CD8-positive, alpha-beta memory T cell (primary cell): ENCODE results near the gene GSTM4. TPM values are rescaled to one million over a fixed set of nuclear protein-coding genes. Genes with fewer than 3 reads are reported as not detected.

Source experiments
- CTCF ChIA-PET: fragments of 350-600 bp; sonication (Branson Sonifier 250); formaldehyde crosslinking; loops from one replicate; lab custom pipeline; 2021; ENCODE audit warnings: antibody characterized with exemption; lab: Charles Lee
- POLR2A ChIA-PET: fragments of 350-600 bp; sonication (Branson Sonifier 250); formaldehyde crosslinking; loops from one replicate; lab custom pipeline; 2021; ENCODE audit warnings: antibody characterized with exemption; lab: Charles Lee
- DNase-seq, 5 donors: peaks; one replicate each; pipeline versions ENCODE4 v3.0.0 to v3.0.0-alpha.2; 2020 to 2022; ENCODE audit warnings: mixed read lengths in 1 of 5
- H3K27ac ChIP-seq: one replicate; pipeline ENCODE4 v1.7.0; 2013; ENCODE audit warnings: low read depth, mild to moderate bottlenecking, low read length, moderate library complexity
- H3K27me3 ChIP-seq: 2 replicates; pipeline ENCODE4 v1.7.0; 2013; ENCODE audit warnings: low read length, mild to moderate bottlenecking; ENCODE audit not compliant: insufficient read depth, poor library complexity, severe bottlenecking
- H3K36me3 ChIP-seq: 2 replicates; pipeline ENCODE4 v1.7.0; 2013; ENCODE audit warnings: mild to moderate bottlenecking, low read length, moderate library complexity; ENCODE audit not compliant: insufficient read depth
- H3K4me1 ChIP-seq: 2 replicates; pipeline ENCODE4 v1.7.0; 2013; ENCODE audit warnings: mild to moderate bottlenecking, low read length, moderate library complexity; ENCODE audit not compliant: insufficient read depth
- H3K4me3 ChIP-seq: 2 replicates; pipeline ENCODE4 v1.7.0; 2013; ENCODE audit warnings: mild to moderate bottlenecking, low read length
- H3K9me3 ChIP-seq: 2 replicates; pipeline ENCODE4 v1.7.0; 2013; ENCODE audit warnings: mild to moderate bottlenecking, low read length
- H3K27ac Mint-ChIP-seq, 8 donors: one replicate each; pipeline ENCODE4 v1.8.0; 2020 to 2021; ENCODE audit warnings: mixed read lengths in 8 of 8, mild to moderate bottlenecking in 6 of 8, inconsistent platforms in 3 of 8, moderate library complexity in 3 of 8
- H3K27me3 Mint-ChIP-seq, 2 donors: one replicate each; pipeline ENCODE4 v1.8.0; 2020 to 2021; ENCODE audit warnings: mixed read lengths in 2 of 2, mild to moderate bottlenecking in 1 of 2, moderate library complexity in 1 of 2
- H3K36me3 Mint-ChIP-seq, 3 donors: one replicate each; pipeline ENCODE4 v1.8.0; 2020 to 2021; ENCODE audit warnings: mixed read lengths in 3 of 3, inconsistent platforms in 1 of 3, mild to moderate bottlenecking in 1 of 3
- H3K4me1 Mint-ChIP-seq, 3 donors: one replicate each; pipeline ENCODE4 v1.8.0; 2020 to 2021; ENCODE audit warnings: mixed read lengths in 3 of 3, inconsistent platforms in 1 of 3, mild to moderate bottlenecking in 1 of 3
- H3K4me3 Mint-ChIP-seq, 7 donors: one replicate each; pipeline ENCODE4 v1.8.0; 2020 to 2021; ENCODE audit warnings: mixed read lengths in 7 of 7, mild to moderate bottlenecking in 6 of 7, moderate library complexity in 4 of 7, inconsistent platforms in 2 of 7
- H3K9me3 Mint-ChIP-seq, 5 donors: one replicate each; pipeline ENCODE4 v1.8.0; 2020 to 2022; ENCODE audit warnings: mixed read lengths in 5 of 5, mild to moderate bottlenecking in 3 of 5, moderate library complexity in 2 of 5, inconsistent platforms in 1 of 5
- polyA plus RNA-seq: library from polyadenylated mRNA; unstranded; fragments of 300-500 nt; fragmentation: Illumina TruSeq; gene quantifications from one replicate; pipeline ENCODE4 v1.2.3, GENCODE V29; 2021
- total RNA-seq, 2 experiments: library from RNA; stranded (reverse); gene quantifications; one replicate each; pipeline ENCODE4 v1.2.3, GENCODE V29; 2021

Gene GSTM4
- total and polyA plus RNA-seq, 3 experiments from 2014 or later = 1.6 to 4.4 (median 2.7) TPM

DNA sequence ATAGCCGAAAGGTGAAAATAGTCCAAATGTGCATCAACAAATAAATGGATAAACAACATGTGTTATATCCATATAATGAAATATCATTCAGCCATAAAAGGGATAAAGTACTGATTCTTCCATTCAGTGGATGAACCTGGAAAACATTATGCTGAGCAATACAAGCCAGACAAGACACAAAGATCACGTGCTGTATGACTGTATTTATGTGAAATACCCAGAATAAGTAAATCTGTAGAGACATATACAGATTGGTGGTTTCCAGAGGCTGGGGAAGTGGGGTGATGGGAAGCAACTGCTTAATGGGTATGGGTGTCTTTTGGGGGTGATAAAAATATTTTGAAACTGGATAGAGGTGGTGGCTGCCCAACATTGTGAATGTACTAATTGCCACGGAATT lies 13.3 kb upstream of the GSTM4 start:
- H3K4me1 Mint-ChIP-seq = peaks cover 4 to 12% (median 7%) of the 10 kb centered on the region in 3 donors
- H3K27me3 Mint-ChIP-seq = peaks cover 0 to 3% of the 10 kb centered on the region in 2 donors
- Histone ChIP-seq H3K4me1 (peaks cover 4% of the 10 kb centered on the region), H3K27ac (no peak overlapping the region), H3K9me3 (no peaks in the 10 kb centered on the region), H3K36me3 (no peaks in the 10 kb centered on the region), H3K27me3 (no peaks in the 10 kb centered on the region), H3K4me3 (no peak overlapping the region)
- CTCF ChIA-PET = interaction anchor here (0.7 to 6.1 kb wide), 12 partner anchors 8 to 352 kb away, joined by 3 to 117 read pairs (median 4); partner anchors contain the start of gene AHCYL1
- peak overlapping the region in 1 of 8 donors; percentile 40 for H3K27ac Mint-ChIP-seq
- DNase-seq = no peak
- POLR2A ChIA-PET = interaction anchor here (1.6 kb wide), 1 partner anchor 342 kb away, joined by 3 read pairs; the partner anchor contains the start of gene AHCYL1
- H3K4me3 Mint-ChIP-seq = no peak overlapping the region
- H3K36me3 Mint-ChIP-seq = no peaks in the 10 kb centered on the region
- H3K9me3 Mint-ChIP-seq = no peaks in the 10 kb centered on the region

- H3K27me3 Mint-ChIP-seq = peaks cover 0 to 3% of the 10 kb centered on the region in 2 donors
- H3K4me1 Mint-ChIP-seq = peaks cover 4 to 12% (median 7%) of the 10 kb centered on the region in 3 donors
- Histone ChIP-seq H3K27ac (no peak overlapping the region), H3K27me3 (no peaks in the 10 kb centered on the region), H3K36me3 (no peaks in the 10 kb centered on the region), H3K4me3 (no peak overlapping the region), H3K9me3 (no peaks in the 10 kb centered on the region), H3K4me1 (peaks cover 4% of the 10 kb centered on the region)
- ChIA-PET POLR2A (interaction anchor here (1.6 kb wide), 1 partner anchor 341 kb away, joined by 3 read pairs; the partner anchor contains the start of gene AHCYL1), CTCF (interaction anchor here (0.7 to 6.1 kb wide), 16 partner anchors 8 to 351 kb away, joined by 3 to 117 read pairs (median 4); partner anchors contain the start of genes AHCYL1 and GNAI3)
- no peaks in the 10 kb centered on the region for H3K9me3 Mint-ChIP-seq
- H3K27ac Mint-ChIP-seq = peak overlapping the region in 2 of 8 donors; percentile 29 to 54
- no peaks in the 10 kb centered on the region for H3K36me3 Mint-ChIP-seq
- peak; percentile 67 to 88 (median 74) for DNase-seq
- H3K4me3 Mint-ChIP-seq = no peak overlapping the region
These were observed 12.3 kb upstream of the GSTM4 start for GRCh38 chr1:109643385-109644230.

DNA sequence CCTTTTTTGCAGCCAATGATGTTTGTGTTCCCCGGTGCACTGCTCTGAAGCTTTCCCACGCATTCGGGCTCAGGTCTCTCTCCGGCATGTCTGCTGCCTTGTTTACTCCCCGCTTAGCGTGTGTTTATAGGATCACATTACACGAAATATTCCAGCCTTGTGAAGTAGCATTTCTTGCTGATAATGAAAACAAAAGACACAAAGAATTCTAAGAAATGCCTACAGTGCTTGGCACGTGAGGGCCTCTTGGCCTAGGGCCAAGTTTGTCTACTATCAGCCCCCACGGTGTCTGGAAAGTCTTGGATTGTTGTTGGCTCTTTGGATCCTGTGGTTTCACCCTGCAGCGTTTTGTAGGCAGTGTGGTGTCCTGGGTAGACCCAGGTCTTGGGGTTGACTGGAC lies 11.2 kb upstream of the GSTM4 start:
- DNase-seq = no peak
- Histone ChIP-seq H3K9me3 (no peaks in the 10 kb centered on the region), H3K4me1 (peaks cover 4% of the 10 kb centered on the region), H3K36me3 (no peaks in the 10 kb centered on the region), H3K27ac (no peak overlapping the region), H3K4me3 (no peak overlapping the region), H3K27me3 (no peaks in the 10 kb centered on the region)
- Mint-ChIP-seq H3K4me1 (peaks cover 4 to 12% (median 7%) of the 10 kb centered on the region in 3 donors), H3K27me3 (peaks cover 0 to 7% of the 10 kb centered on the region in 2 donors), H3K36me3 (no peaks in the 10 kb centered on the region), H3K4me3 (no peak overlapping the region), H3K9me3 (no peaks in the 10 kb centered on the region), H3K27ac (peak overlapping the region in 1 of 8 donors; percentile 41)
- ChIA-PET CTCF (interaction anchor here (0.9 to 6.1 kb wide), 5 partner anchors 8 to 340 kb away, joined by 4 to 117 read pairs (median 6); partner anchors contain the start of genes AHCYL1 and GNAI3), POLR2A (no interaction called here)

DNA sequence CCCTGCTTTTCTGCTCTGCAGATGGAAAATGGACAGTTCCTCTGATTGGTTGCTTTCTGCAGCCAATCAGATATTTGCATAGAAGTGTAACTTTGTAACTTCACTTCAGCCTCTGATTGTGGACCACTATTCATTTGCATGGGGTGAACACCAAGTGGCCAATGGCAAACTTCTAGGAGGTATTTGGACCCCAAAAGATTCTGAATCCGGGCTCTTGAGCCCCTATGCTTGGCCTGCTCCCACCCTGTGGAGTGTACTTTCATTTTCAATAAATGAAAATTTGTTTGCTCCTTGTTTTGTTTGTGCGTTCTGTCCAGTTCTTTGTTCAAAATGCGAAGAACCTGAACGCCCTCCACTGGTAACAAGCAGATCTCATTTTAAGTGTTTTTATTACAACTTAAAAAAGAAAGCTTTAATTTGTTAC lies 6.4 kb upstream of the GSTM4 start:
- Histone ChIP-seq H3K9me3 (no peaks in the 10 kb centered on the region), H3K27me3 (no peaks in the 10 kb centered on the region), H3K4me1 (no peaks in the 10 kb centered on the region), H3K4me3 (no peak overlapping the region), H3K36me3 (no peaks in the 10 kb centered on the region), H3K27ac (no peak overlapping the region)
- Mint-ChIP-seq H3K27me3 (peaks cover 10 to 30% of the 10 kb centered on the region in 2 donors), H3K4me1 (no peaks in the 10 kb centered on the region), H3K9me3 (no peaks in the 10 kb centered on the region), H3K4me3 (peak overlapping the region in 1 of 7 donors; percentile 19), H3K27ac (no peak overlapping the region), H3K36me3 (no peaks in the 10 kb centered on the region)
- POLR2A ChIA-PET = no interaction called here
- no peak for DNase-seq
- CTCF ChIA-PET = interaction anchor here (0.6 to 5.1 kb wide), 9 partner anchors 9 to 159 kb away, joined by 3 to 60 read pairs (median 4); no protein-coding TSS in a partner anchor

DNA sequence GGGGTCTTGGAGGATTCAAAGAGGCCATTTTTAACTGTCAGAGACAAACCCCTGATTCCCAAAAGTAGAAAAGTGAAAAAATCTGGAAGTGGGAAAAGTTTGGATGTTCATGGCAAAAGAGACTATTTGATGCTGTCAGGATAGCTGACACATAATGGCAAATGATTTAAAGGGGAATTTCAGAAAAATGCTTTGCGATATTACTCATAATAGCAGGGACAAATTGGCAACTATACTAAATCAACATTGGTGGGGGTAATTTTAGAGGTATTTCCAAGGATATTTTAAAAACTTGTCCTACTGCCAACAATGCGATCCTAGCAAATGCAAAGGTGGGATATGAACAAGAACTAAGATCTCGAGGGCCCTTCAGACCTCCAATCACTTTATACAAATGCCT lies 5.3 kb upstream of the GSTM4 start:
- Mint-ChIP-seq H3K27me3 (peaks cover 12 to 33% of the 10 kb centered on the region in 2 donors), H3K4me3 (no peak overlapping the region), H3K9me3 (no peaks in the 10 kb centered on the region), H3K27ac (no peak overlapping the region), H3K4me1 (peaks cover 6 to 9% (median 7%) of the 10 kb centered on the region in 3 donors), H3K36me3 (no peaks in the 10 kb centered on the region)
- no peak for DNase-seq
- Histone ChIP-seq H3K4me3 (no peak overlapping the region), H3K27ac (no peak overlapping the region), H3K27me3 (no peaks in the 10 kb centered on the region), H3K36me3 (no peaks in the 10 kb centered on the region), H3K4me1 (peaks cover 7% of the 10 kb centered on the region), H3K9me3 (no peaks in the 10 kb centered on the region)
- ChIA-PET POLR2A (no interaction called here), CTCF (interaction anchor here (1.4 to 5.1 kb wide), 8 partner anchors 10 to 334 kb away, joined by 3 to 60 read pairs (median 10); partner anchors contain the start of gene AHCYL1)

GRCh38 chr1:109652402-109652801 lies 3.5 kb upstream of the GSTM4 start:
- Mint-ChIP-seq H3K27ac (no peak overlapping the region), H3K36me3 (peaks cover 0 to 4% (median 0%) of the 10 kb centered on the region in 3 donors), H3K4me3 (peak overlapping the region in 1 of 7 donors; percentile 11), H3K9me3 (no peaks in the 10 kb centered on the region), H3K27me3 (peaks cover 12 to 33% of the 10 kb centered on the region in 2 donors), H3K4me1 (peaks cover 12 to 18% (median 14%) of the 10 kb centered on the region in 3 donors)
- ChIA-PET CTCF (interaction anchor here (1.2 to 5.1 kb wide), 7 partner anchors 8 to 332 kb away, joined by 4 to 60 read pairs (median 8); partner anchors contain the start of gene AHCYL1), POLR2A (no interaction called here)
- DNase-seq = no peak
- no peak overlapping the region for H3K4me3 ChIP-seq
- H3K27ac ChIP-seq = no peak overlapping the region
- H3K36me3 ChIP-seq = no peaks in the 10 kb centered on the region
- no peaks in the 10 kb centered on the region for H3K9me3 ChIP-seq
- peaks cover 8% of the 10 kb centered on the region for H3K4me1 ChIP-seq
- no peaks in the 10 kb centered on the region for H3K27me3 ChIP-seq

DNA sequence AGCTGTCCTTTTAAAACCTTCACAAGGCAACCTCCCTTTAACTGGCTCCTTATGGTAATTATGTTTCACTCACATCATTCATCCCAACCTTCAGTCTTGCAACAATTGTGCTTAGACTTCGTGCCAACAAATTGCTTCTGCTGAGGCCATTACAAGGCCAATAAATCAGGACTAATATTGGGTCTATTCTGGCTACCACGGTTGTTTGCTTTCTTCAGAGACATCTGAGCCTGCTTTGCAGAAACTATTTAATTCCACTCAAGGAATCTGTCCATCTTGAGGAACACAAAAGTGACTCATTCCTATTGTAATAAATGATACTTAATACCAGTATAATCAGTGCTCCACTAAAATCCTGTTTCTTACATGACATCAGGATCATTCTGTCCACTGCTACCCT lies 2.6 kb upstream of the GSTM4 start:
- H3K27me3 ChIP-seq = no peaks in the 10 kb centered on the region
- Mint-ChIP-seq H3K27ac (peak overlapping the region in 2 of 8 donors; percentile 40 to 51), H3K27me3 (peaks cover 12 to 33% of the 10 kb centered on the region in 2 donors), H3K4me1 (peaks cover 12 to 18% (median 14%) of the 10 kb centered on the region in 3 donors), H3K4me3 (peak overlapping the region in 3 of 7 donors; percentile 24 to 68 (median 25)), H3K9me3 (no peaks in the 10 kb centered on the region), H3K36me3 (peaks cover 0 to 4% (median 0%) of the 10 kb centered on the region in 3 donors)
- DNase-seq = no peak
- H3K36me3 ChIP-seq = no peaks in the 10 kb centered on the region
- H3K4me1 ChIP-seq = peaks cover 8% of the 10 kb centered on the region
- no peaks in the 10 kb centered on the region for H3K9me3 ChIP-seq
- CTCF ChIA-PET = interaction anchor here (1.8 to 5.1 kb wide), 3 partner anchors 9 to 120 kb away, joined by 6 to 60 read pairs (median 22); no protein-coding TSS in a partner anchor
- no peak overlapping the region for H3K4me3 ChIP-seq
- no peak overlapping the region for H3K27ac ChIP-seq
- POLR2A ChIA-PET = no interaction called here
